ENCODE data around the gene KCNG2.

DNA sequence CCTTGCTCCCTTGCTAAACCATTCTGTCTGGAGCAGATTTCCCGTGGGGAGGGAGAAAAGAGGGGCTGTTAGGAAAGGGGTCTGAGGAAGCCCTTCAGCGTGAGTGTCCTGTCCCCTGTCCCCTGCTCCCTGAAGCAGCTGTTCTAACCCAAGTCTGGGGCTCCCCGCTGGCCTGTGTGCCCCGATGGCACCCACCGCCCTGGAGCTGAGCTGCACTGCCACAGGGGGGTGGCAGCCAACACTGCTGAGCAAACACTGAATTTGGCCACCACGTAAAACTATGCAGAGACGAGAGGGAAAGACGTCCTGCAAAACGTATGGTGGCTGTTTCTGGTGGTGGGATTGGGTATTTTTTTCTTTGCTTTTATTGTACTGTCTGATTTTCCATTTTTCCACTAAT is 17.9 kb downstream of the KCNG2 start:
- TF ChIP-seq, protein P1, sequence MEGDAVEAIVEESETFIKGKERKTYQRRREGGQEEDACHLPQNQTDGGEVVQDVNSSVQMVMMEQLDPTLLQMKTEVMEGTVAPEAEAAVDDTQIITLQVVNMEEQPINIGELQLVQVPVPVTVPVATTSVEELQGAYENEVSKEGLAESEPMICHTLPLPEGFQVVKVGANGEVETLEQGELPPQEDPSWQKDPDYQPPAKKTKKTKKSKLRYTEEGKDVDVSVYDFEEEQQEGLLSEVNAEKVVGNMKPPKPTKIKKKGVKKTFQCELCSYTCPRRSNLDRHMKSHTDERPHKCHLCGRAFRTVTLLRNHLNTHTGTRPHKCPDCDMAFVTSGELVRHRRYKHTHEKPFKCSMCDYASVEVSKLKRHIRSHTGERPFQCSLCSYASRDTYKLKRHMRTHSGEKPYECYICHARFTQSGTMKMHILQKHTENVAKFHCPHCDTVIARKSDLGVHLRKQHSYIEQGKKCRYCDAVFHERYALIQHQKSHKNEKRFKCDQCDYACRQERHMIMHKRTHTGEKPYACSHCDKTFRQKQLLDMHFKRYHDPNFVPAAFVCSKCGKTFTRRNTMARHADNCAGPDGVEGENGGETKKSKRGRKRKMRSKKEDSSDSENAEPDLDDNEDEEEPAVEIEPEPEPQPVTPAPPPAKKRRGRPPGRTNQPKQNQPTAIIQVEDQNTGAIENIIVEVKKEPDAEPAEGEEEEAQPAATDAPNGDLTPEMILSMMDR (IDR thresholded peaks at IDR 0.05 in 4 of 5, conservative IDR thresholded peaks at IDR 0.05 in 1 of 5): peak in 1 of 5 experiments; percentile 18
- TF ChIP-seq POLR2A (IDR thresholded peaks at IDR 0.05): no peak
